Kidney tubule cell (primary cell): ENCODE measurements around the gene SLIT3.

Experiments
- DNase-seq: peaks from one replicate; pipeline ENCODE4 v3.0.0-alpha.2; 2018; ENCODE audit warnings: low spot score

Gene SLIT3

DNA sequence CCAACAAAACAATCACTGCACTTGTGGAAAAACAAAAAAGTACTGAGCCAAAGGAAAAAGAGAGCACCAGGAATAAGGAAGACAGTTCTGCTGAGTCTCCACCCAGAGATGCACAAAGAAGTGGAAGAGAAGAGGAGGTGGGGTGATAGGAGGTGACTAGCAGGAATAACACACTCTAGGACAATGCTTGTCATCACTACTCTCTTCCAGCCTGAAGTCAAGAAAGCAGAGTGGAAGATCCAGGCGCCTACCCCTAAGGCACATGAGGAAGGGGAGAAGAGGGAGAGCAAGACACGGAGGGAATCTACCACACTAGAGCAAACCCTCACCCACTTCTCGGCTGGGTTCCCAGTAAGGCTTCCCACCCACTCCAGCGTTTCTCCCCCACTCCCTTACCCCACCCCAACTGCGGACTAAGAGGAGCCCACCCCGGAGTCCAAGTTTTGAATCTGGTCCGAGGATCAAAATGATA lies 1.7 kb downstream of the SLIT3 start:
- DNase-seq: no peak

DNA sequence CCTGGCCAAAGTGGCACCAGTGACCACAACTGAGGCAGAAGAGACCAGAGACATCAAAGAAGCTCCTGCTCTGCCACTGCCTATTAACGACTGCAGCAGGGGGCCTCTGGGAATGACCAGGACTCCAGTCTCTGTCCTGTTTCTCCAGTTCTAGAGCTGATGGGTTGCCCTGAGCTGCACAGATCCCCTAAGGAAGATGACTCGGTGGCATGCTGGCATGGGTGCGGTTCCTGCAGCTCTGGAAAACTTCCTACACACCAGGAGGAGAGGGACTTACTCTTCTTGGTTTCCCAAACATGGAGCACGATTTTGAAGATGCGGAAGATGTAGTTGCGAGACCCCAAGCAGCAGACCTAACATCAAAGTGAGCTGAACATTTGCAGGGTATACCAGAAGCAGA lies 2.7 kb downstream of the SLIT3 start:
- no peak for DNase-seq

GRCh38 chr5:169296419-169297143 lies 4.4 kb downstream of the SLIT3 start:
- DNase-seq: no peak

DNA sequence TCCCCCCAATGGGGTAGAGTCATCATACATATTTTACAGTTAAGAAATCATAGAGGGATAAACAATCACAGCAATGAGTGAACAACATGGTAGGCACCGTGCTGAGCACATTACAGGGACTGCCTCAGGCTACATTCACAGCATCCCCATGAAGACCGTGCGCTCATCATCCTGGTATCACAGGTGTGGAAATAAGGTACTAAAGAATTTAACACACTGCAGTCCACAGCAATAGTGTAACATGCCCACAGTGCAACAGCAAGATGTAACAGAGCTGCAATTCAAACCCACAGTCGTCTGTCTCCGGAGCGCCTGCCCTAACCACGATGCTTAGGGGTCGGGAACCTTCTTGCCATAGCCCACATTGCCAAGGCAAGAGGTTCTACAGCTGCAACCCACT lies 5.6 kb downstream of the SLIT3 start:
- DNase-seq: no peak

DNA sequence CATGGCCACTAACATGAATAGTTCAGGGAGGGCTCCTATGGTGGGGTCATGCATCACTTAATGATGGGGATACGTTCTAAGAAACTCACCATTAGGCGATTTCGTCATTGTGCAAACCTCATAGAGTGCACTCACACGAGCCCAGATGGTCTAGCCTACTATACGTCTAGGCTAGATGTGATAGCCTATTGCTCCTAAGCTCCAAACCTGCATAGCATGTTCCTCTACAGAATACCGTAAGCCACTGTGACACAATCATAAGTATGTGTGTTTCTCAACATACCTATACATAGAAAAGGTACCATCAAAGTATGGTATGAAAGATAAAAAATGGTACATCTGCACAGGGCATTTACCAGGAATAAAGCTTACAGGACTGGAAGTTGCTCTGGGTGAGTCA lies 6.3 kb downstream of the SLIT3 start:
- no peak for DNase-seq

GRCh38 chr5:169291877-169292276 lies 9.1 kb downstream of the SLIT3 start:
- no peak for DNase-seq

DNA sequence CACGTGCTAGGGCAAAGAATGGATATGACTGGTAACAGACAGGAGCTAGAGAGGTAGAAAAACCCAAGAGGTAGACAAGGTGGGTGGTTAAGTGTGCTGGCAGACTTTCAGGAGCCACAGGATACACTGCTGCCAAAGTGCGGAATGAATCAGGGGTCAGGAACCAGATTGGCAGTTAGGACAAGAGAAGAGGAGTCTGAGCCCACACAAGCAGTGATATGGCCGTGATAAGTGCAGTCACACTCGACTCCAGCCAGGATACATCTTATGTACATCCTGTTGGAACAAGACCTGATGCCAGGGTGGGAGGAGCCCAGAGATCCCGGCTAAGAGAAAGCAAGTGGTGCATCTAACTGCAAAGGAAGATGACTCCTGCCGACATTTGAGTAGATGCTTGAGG lies 10.0 kb downstream of the SLIT3 start:
- peak; percentile 30 for DNase-seq

- DNase-seq: no peak
These were observed 11.4 kb downstream of the SLIT3 start for GRCh38 chr5:169289520-169289919.

- peak; percentile 51 for DNase-seq
These were observed 12.6 kb downstream of the SLIT3 start for GRCh38 chr5:169288066-169288930.

DNA sequence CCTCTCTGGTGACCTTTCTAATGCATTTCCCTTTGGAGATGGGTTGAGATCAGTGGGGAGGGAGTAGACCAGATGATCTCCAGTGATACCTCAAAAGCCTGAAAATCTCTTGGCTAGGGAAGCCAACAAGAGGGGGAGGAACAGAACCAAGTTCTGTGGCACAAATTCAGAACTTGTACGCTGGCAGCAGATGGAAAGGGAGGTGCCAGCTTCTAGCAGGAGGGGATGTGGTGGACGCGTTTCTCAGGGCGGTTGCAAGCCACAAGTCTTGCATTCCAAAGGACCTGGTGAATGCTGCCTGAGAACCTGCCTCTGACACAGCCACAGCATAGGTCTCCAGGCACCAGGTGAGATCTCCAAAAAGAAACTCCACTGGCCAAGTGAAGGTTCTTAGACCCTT lies 13.4 kb downstream of the SLIT3 start:
- no peak for DNase-seq

DNA sequence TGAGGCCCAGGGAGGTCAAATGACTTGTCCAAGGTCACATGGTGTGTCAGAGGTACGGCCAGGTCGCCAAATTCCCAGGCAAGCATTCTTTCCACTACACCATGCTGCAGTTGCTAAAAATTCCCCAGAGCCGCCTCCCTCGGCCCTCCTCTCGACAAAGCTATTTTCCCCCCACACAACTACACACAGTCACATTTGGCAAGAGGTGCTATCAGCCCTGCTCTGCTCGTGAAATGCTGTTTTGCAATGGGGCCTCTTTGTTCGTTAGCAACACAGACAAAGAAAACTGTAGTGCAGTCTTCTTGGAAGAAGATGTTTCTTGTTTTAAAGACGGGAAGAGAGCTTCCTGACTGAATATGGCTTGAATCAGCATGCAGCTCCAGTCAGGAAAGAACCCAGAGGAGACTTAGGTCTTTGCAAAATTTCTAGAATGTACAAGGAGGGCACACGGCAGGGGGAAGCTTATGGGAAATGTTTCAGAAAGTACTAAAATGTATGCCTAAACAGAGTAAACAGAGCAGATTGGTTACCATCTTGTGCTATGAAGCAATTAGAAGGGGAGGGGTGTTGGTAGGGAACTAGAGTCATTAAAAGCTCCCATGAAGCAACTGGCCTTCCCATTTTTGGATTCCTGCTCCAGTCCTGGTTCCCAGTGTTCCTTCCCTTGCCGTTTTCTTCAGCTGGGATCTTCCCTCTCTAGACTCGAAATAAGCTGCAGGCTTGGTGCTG lies 14.2 kb downstream of the SLIT3 start:
- DNase-seq: no peak

- DNase-seq: no peak
These were observed 17.1 kb downstream of the SLIT3 start for GRCh38 chr5:169283887-169284286.

GRCh38 chr5:169281625-169282024 lies 19.3 kb downstream of the SLIT3 start:
- DNase-seq: no peak

DNA sequence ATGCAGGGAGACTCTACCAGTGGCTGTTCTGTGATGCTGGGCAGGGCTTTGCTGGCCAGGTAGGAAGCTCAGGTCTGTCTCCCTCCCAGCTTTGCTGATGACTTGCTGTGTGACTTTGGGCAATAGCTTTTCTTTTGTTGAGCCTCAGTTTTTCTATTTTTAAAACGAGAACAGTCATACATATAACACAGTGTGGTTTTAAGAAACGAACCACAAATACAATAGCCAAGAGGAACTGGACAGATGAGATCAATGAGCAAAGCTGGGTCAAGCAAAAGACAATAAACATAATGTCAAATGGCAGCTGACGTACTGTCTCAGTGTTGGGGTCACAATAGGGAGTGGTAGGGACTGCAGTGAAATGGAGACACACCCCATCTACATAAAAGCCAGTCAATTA lies 20.2 kb downstream of the SLIT3 start:
- no peak for DNase-seq

- DNase-seq: no peak
These were observed 20.7 kb downstream of the SLIT3 start for GRCh38 chr5:169280286-169280685.

DNA sequence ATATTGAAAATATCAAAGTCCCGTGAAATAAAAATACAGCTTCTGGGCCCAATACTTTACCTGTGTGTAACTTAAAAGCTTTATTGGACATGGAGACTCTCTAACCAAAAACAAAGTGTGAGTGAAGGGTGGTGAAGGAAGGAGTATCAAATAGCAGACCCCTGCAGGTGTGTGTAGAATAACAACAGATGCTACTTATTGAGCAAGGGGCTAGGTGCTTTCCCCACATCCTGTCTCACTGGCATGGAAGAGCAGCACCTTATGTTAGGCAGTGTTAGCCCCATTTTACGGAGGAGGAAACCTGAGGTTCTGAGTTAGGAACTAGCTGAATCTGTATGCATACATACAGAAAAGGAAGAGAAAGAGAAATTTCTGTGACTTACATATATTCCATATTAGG lies 21.8 kb downstream of the SLIT3 start:
- DNase-seq: no peak

DNA sequence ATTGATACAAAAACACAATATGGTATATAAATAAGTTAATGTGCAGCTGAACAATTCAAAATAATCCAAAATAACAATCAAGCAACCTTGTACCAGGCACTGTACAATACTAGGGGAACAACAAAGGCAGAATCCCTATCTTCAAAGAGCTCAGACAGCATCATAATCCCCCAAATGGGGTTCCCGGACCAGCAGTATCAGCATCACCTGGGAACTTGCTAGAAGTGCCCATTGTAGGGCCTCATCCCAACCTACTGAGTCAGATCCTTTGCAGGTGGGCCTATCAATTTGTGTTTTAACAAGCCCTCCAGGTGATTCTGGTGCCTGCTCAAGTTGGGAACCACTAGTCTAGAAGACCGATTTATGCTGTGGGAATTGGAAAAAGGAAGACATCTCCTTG lies 27.1 kb downstream of the SLIT3 start:
- DNase-seq: no peak

- no peak for DNase-seq
These were observed 27.5 kb downstream of the SLIT3 start for GRCh38 chr5:169273451-169273850.

- DNase-seq: peak; percentile 59
These were observed 28.1 kb downstream of the SLIT3 start for GRCh38 chr5:169272731-169273427.

GRCh38 chr5:169272111-169272510 lies 28.8 kb downstream of the SLIT3 start:
- no peak for DNase-seq

DNA sequence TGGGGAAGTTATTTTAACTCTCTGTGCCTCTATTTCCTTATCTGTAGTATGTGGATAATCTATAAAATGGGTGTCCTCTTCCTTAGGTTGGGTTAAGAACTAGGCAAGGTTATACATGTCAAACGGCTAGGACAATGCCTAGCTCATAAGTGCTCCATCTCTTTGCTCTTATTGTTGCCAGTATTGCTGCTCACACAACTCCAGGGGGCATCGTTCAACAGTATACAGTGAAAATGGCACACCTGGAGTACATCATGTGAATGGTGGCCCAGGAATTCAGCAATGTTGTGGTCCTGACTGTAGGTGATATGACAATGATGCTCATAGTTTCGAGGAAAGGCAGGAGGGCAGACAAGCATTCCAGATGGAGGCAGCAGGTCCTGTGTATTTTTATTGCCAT lies 30.1 kb downstream of the SLIT3 start:
- DNase-seq: peak; percentile 7

DNA sequence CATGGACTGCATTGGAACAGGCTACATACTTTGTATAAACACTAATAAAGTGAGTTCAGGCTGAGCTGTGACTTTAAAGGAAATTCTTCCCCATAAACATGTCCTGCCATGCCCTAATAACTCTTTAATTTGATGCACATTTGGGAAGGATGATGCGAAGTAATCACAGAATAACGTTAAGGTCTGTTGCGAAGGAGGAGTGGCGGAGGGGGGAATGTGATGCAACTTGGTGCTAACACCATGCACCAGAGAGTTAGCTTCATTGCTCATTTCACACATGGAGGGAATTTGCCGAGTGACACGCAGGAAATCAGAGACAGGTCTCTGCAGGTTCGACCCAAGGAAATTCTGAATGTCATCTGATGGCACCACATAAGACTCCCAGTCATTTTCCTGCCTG lies 32.9 kb downstream of the SLIT3 start:
- no peak for DNase-seq
